ENCODE measurements around the gene SEPTIN8. TPM values are rescaled to one million over a fixed set of nuclear protein-coding genes. Genes with fewer than 3 reads are reported as not detected.

The SEPTIN8 gene
- total RNA-seq, 4 donors from 2014 or later = 5.2 to 7.9 (median 6.8) TPM

DNA sequence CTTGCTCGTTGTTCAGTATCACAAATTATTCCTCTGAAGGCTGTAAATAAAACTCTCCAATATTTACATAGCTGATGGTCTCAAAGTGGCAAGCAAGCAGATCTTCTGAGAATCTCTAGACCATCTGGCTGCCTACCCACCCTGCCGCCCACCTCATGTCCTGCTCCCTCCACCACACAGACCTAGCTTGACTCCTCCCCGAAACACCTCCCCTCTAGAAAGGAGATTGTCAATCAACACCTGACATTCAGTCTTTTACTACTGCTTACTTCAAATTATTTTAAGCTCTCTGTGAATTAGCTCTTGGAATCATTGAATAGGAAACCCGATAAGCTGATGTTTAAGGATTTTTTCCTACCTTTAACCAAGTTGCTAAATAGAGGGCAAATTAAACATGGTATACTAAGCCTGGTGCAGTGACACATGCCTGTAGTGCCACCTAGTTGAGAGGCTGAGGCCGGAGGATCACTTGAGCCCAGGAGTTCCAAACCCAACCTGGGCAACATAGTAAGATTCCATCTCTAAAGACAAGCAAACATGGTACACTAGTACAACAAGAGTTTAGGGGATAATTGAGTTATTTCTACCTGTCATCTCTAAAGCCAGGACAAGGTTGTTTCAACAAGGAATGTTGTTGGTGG, 25.1 kb upstream of the SEPTIN8 start:
- intact Hi-C loops (cut with DNase I; ENCODE audit: low total_unique reads) = no loop called here
- TF ChIP-seq CTCF (IDR thresholded peaks at IDR 0.05 in 4 of 5, conservative IDR thresholded peaks at IDR 0.05 in 1 of 5) (no peak), POLR2A (IDR thresholded peaks at IDR 0.05) (no peak)
- in situ Hi-C loops (cut with MboI; ENCODE audit: low sequenced_read_pairs in 4 of 4) = loop anchor here in 2 of 4 donors (25.0 kb wide), 1 partner anchor 265 kb away; the partner anchor contains the start of gene IL5 (in 2 of the 2)

GRCh38 chr5:132800545-132800944, 23.5 kb upstream of the SEPTIN8 start:
- peaks cover 0 to 6% (median 0%) of the 10 kb centered on the region in 3 donors for H3K27me3 ChIP-seq
- DNase-seq (no peak), ATAC-seq (no peak)
- H3K4me1 ChIP-seq = no peaks in the 10 kb centered on the region
- TF ChIP-seq CTCF (IDR thresholded peaks at IDR 0.05 in 4 of 5, conservative IDR thresholded peaks at IDR 0.05 in 1 of 5) (no peak), POLR2A (IDR thresholded peaks at IDR 0.05) (no peak)
- intact Hi-C loops (cut with DNase I; ENCODE audit: low total_unique reads) (no loop called here), in situ Hi-C loops (cut with MboI; ENCODE audit: low sequenced_read_pairs in 4 of 4) (loop anchor here in 2 of 4 donors (25.0 kb wide), 1 partner anchor 263 kb away; the partner anchor contains the start of gene IL5 (in 2 of the 2))
- no peaks in the 10 kb centered on the region for H3K9me3 ChIP-seq
- H3K36me3 ChIP-seq = no peaks in the 10 kb centered on the region
- H3K27ac ChIP-seq = no peak overlapping the region
- H3K4me3 ChIP-seq = no peak overlapping the region

More for the DNA sequence above, 25.1 kb upstream of the SEPTIN8 start:
- no peaks in the 10 kb centered on the region for H3K9me3 ChIP-seq
- H3K27me3 ChIP-seq = peaks cover 0 to 6% (median 5%) of the 10 kb centered on the region in 3 donors
- DNase-seq (no peak), ATAC-seq (no peak)
- no peaks in the 10 kb centered on the region for H3K4me1 ChIP-seq
- no peak overlapping the region for H3K27ac ChIP-seq
- H3K4me3 ChIP-seq = no peak overlapping the region
- no peaks in the 10 kb centered on the region for H3K36me3 ChIP-seq

- in situ Hi-C loops (cut with MboI; ENCODE audit: low sequenced_read_pairs in 4 of 4) = no loop called here
- no peak for TF ChIP-seq POLR2A (IDR thresholded peaks at IDR 0.05)
- TF ChIP-seq CTCF (IDR thresholded peaks at IDR 0.05 in 4 of 5, conservative IDR thresholded peaks at IDR 0.05 in 1 of 5) = no peak
These were observed 22.4 kb upstream of the SEPTIN8 start for GRCh38 chr5:132799392-132799791.

DNA sequence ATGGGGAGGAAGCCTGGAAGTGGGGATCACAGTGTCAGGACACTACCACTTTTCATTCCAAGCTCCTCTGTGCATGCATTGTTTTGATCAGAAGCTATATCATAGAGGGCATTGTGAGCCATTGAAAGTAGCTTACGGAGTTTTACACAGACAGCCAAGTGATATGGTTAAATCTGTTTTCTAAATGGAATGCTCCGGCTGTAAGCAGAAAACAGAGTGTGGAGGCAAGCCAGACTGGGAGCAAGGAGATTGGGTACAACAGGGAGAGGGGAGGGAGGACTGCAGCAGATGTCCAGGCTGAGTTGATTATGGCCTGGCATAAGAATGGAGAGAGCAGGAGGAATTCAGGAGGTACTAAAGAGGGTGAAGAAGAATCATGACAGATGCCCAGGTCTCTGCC, 20.6 kb upstream of the SEPTIN8 start:
- no peaks in the 10 kb centered on the region for H3K9me3 ChIP-seq
- intact Hi-C loops (cut with DNase I; ENCODE audit: low total_unique reads) (loop anchor here (10.0 kb wide), 1 partner anchor 813 kb away; no protein-coding TSS in a partner anchor), in situ Hi-C loops (cut with MboI; ENCODE audit: low sequenced_read_pairs in 4 of 4) (no loop called here)
- TF ChIP-seq CTCF (IDR thresholded peaks at IDR 0.05 in 4 of 5, conservative IDR thresholded peaks at IDR 0.05 in 1 of 5) = no peak
- TF ChIP-seq POLR2A (IDR thresholded peaks at IDR 0.05) = no peak
- DNase-seq = no peak
- no peak overlapping the region for H3K27ac ChIP-seq
- H3K4me1 ChIP-seq = no peaks in the 10 kb centered on the region
- no peak for ATAC-seq
- peaks cover 0 to 3% (median 0%) of the 10 kb centered on the region in 3 donors for H3K27me3 ChIP-seq
- H3K4me3 ChIP-seq = no peak overlapping the region
- H3K36me3 ChIP-seq = no peaks in the 10 kb centered on the region

More at GRCh38 chr5:132799392-132799791, 22.4 kb upstream of the SEPTIN8 start:
- intact Hi-C loops (cut with DNase I; ENCODE audit: low total_unique reads) = loop anchor here (10.0 kb wide), 1 partner anchor 815 kb away; no protein-coding TSS in a partner anchor
- H3K27ac ChIP-seq = no peak overlapping the region
- ATAC-seq (no peak), DNase-seq (no peak)
- H3K4me3 ChIP-seq = no peak overlapping the region
- peaks cover 0 to 6% (median 0%) of the 10 kb centered on the region in 3 donors for H3K27me3 ChIP-seq
- H3K9me3 ChIP-seq = no peaks in the 10 kb centered on the region
- H3K36me3 ChIP-seq = no peaks in the 10 kb centered on the region
- no peaks in the 10 kb centered on the region for H3K4me1 ChIP-seq
